Right ventricle myocardium superior (tissue), 1 donor: ENCODE measurements around the gene ALDH7A1. TPM values are rescaled to one million over a fixed set of nuclear protein-coding genes. Genes with fewer than 3 reads are reported as not detected.
"Not testable (repeated sequence)": the region's sequence is repeated elsewhere in the genome, so short reads cannot be mapped to it uniquely, and the experiment has no call there.

Experiments
- ATAC-seq: fragments of 200-7000 bp; cut with Tn5 transposase; one replicate; pipeline ENCODE4 v1.9.1; 2020; ENCODE audit warnings: mild to moderate bottlenecking; ENCODE audit not compliant: poor library complexity
- DNase-seq: peaks from one replicate; pipeline ENCODE4 v3.0.0-alpha.2; 2020
- intact Hi-C: fragments of 100-400 bp; cut with DNase I; formaldehyde crosslinking; loops from one replicate; pipeline ENCODE4 v1.11.2; 2022
- total RNA-seq: library from RNA; stranded (reverse); fragmentation: NEBNext Ultra II Directional; extraction: Animal tissue kit (Norgen Biotek cat#: 25700); gene quantifications from one replicate; pipeline ENCODE4 v1.2.1, GENCODE V29; 2021
- donor health status: DM: no; HTN: yes; CAD: no; lungs with severe emphysema.

ALDH7A1 gene
- total RNA-seq, 1 donor from 2014 or later: 41.6 TPM

- ATAC-seq (no peak), DNase-seq (no peak)
- intact Hi-C loops: no loop called here
These were observed 51.4 kb downstream of the ALDH7A1 start for GRCh38 chr5:126543660-126544059.

GRCh38 chr5:126543009-126543408 lies 52.0 kb downstream of the ALDH7A1 start:
- intact Hi-C loops: no loop called here
- DNase-seq: no peak

DNA sequence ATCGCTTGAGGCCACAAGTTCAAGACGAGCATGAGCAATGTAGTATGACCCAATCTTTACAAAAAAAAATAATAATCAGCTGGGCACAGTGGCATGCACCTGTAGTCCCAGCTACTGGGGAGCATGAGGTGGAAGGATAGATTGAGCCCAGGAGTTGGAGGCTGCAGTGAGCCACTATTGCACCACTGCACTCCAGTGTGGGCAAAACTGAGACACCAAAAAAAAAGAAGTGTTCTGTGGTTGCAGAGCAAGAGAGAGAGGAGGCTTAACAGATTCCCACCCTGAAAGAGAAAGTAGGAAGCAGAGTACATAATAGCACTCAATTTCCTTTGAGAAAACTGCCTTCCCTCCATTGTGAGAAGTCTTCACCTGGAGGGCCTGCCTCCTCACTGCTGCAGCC lies 52.6 kb downstream of the ALDH7A1 start:
- ATAC-seq (no peak), DNase-seq (no peak)
- intact Hi-C loops: no loop called here

More at GRCh38 chr5:126543009-126543408, 52.0 kb downstream of the ALDH7A1 start:
- ATAC-seq: no peak

- no peak for ATAC-seq
- no peak for DNase-seq
- intact Hi-C loops: no loop called here
These were observed 54.4 kb downstream of the ALDH7A1 start for GRCh38 chr5:126540631-126541030.

DNA sequence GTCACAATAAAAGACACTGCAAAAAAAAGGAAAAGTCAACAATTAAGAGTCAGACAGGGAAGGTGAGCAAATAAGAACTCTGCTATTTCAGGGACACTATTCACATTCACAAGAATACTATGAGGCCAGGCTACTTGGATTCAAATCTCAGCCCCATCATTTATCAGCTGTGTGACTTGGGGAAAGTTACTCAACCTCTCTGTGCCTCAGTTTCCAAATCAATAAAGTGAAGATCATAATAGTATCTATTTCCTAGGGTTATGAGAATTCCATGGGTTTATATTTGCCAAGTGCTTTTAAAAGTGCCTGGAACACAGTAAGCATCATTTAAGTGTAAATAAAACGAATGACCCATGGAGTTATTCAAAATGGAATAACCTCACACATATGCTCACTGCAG lies 56.4 kb downstream of the ALDH7A1 start:
- intact Hi-C loops: no loop called here
- ATAC-seq: no peak
- DNase-seq: no peak

GRCh38 chr5:126536874-126537273 lies 58.1 kb downstream of the ALDH7A1 start:
- DNase-seq: no peak
- intact Hi-C loops: no loop called here
- no peak for ATAC-seq

DNA sequence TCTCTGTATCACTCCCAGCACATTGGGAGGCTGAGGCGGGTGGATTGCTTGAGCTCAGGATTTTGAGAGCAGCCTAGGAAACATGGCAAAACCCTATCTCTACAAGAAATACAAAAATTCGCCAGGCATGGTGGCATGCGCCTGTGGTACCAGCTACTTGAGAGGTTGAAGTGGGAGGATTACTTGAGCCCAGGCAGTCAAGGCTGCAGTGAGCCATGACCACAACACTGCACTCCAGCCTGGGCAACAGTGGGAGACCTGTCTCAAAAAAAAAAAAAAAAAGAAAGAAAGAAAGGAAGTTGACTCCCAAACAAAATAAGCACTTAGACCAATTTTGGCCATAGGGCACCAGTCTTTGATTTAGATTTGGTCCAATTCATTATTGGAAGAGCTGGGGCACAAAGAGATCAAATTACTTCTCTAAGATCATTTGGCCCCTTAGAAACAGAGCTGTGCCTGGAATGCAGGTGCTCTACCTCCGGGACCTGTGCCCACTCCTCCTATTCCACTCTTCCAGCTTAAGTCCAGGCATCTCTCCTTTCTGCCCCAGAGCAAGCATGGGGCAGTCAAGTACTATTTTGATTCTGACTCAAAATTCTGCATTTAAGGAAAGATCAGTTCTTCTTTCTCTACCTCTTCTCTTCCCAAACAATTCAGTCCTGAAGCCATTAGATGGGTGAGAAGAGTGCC lies 59.0 kb downstream of the ALDH7A1 start:
- no peak for ATAC-seq
- no peak for DNase-seq
- intact Hi-C loops: no loop called here

DNA sequence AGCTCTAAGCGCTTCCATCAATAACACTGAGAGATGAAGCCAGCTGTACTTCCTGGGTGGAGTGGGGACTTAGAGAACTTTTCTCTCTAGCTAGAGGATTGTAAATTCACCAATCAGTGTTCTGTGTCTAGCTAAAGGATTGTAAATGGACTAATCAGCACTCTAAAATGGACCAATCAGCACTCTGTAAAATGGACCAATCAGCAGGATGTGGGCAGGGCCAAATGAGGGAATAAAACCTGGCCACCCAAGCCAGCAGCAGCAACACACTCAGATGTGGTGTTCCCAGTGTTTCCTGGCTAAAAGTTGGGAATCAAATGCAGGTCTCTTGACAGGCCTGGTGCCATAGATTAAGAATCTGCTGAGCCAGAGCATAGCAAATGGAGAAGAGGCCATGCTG lies 60.5 kb downstream of the ALDH7A1 start:
- DNase-seq (no peak), ATAC-seq (no peak)
- intact Hi-C loops: no loop called here

DNA sequence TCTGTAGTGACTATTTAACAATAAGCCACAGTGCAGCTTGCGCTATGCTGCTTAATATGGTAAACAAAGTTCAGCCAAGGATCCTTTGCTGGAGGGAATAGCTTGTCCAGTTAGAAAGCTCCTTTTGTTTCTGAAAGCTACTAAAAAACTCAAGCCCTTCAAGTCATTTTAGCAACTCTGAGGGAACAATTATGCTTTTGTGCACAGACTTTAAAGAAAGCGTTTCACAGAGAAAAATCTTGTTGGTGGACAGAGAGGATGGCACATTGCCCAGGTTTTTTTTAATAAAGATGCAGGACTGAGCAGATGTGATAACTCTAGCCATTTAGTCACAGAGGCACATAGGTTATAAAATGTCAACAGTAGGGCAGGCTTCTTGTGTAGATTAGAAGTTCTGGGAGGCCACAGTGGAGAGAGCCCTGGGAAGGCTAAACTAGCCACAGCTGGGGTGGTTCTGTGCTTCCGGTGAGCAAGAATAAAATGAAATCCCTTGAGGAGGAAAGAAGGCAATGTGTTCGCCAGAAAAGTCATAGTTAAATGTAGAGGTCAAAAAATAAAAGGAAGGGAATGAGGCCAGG lies 63.4 kb downstream of the ALDH7A1 start:
- DNase-seq (no peak), ATAC-seq (peak; percentile 88)
- intact Hi-C loops: no loop called here

DNA sequence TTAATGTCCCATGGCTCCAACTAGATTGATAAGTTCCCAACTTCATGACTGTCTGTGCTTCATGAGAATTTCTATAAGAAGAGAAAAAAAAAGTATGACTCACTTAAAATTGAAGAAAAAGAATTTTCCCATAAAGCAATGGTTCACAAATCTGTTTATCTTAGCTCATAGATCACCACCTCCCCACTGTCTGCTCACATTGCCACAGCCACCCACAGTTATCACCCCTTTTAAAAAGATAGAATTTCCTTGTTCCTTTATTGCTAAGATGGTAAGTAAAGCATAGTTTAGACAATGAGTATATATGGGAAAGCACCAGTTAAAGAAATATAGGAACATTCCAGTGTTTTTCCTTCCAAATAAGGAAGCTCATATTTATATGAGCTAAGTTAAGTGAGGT lies 67.1 kb downstream of the ALDH7A1 start:
- no peak for DNase-seq
- ATAC-seq: no peak
- intact Hi-C loops: no loop called here

DNA sequence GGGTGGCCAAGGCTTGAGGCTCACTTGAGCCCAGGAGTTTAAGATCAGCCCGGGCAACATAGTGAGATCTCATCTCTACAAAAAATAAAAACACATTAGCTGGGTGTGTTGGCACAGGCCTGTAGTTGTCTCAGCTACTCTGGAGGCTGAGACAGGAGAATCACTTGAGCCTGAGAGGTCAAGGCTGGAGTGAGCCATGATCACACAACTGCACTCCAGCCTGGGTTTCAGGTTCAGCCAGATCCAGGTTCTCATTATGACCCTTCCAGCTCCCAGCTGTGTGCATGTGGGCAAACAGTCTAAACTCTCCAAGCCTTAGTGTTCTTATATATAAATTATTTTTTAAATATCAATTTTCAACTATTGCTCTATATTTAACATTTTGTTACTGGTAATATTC lies 67.9 kb downstream of the ALDH7A1 start:
- ATAC-seq (no peak), DNase-seq (no peak)
- intact Hi-C loops: no loop called here

- intact Hi-C loops: no loop called here
- DNase-seq (no peak), ATAC-seq (peak; percentile 40)
These were observed 68.5 kb downstream of the ALDH7A1 start for GRCh38 chr5:126526493-126526892.

DNA sequence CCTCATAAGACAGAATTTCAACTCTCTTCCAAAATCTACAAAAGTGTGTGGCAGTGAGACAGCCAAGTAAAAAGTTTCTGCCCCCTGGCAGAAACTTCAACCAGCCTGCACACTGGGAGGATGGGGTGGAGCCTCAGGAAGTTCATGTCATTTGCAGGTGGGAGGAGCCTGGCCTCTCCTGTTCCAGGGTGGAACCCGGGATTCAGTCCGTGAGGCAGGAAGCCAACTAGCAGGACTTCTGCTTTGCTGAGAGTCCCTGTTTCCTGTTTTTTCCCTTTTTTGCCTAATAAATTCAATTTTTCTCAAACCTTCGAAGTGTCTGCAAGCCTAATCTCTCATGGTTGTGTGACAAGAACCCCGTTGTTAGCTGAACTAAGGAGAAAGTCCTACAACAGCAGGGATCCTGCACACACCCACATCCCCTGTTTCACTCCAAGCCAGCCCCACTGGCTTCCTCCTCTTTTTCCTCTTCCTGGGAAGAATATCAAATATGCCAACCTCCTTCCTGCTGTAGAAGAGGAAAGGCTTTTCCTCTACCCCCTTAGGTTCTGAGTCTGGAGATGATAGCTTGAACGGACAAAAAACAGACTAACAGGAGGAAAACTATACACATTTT lies 69.3 kb downstream of the ALDH7A1 start:
- intact Hi-C loops: no loop called here

GRCh38 chr5:126523818-126524510 lies 71.1 kb downstream of the ALDH7A1 start:
- intact Hi-C loops: no loop called here

More for the DNA sequence above, 69.3 kb downstream of the ALDH7A1 start:
- DNase-seq: peak; percentile 83
- peak; percentile 89 for ATAC-seq

DNA sequence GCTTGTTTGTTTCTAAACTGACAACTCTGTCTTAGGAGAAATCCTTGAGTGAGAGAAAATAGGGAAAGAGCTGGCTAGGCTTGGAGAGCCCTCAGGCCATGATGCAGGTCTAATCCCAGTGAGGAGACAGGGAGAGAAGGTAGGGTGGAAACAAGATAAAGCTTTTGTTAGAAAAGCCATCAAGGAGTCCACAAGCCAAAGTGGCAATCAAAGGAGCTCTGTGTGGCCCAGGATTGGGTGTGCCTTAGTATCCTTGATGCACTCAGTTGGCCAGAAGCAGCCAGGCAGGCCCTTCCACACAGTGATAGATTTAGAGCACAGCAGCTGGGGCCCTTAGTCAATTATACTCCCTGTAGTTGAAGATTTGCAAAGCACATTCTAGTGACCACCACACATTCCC lies 73.9 kb downstream of the ALDH7A1 start:
- intact Hi-C loops: no loop called here
- no peak for DNase-seq
- ATAC-seq: no peak

More at GRCh38 chr5:126523818-126524510, 71.1 kb downstream of the ALDH7A1 start:
- DNase-seq (no peak), ATAC-seq (peak; percentile 38)

- DNase-seq: no peak
- intact Hi-C loops: no loop called here
- ATAC-seq: no peak
These were observed 74.4 kb downstream of the ALDH7A1 start for GRCh38 chr5:126520593-126520953.

GRCh38 chr5:126519637-126520592 lies 75.1 kb downstream of the ALDH7A1 start:
- ATAC-seq (peak; percentile 70), DNase-seq (peak; percentile 55)
- intact Hi-C loops: no loop called here

DNA sequence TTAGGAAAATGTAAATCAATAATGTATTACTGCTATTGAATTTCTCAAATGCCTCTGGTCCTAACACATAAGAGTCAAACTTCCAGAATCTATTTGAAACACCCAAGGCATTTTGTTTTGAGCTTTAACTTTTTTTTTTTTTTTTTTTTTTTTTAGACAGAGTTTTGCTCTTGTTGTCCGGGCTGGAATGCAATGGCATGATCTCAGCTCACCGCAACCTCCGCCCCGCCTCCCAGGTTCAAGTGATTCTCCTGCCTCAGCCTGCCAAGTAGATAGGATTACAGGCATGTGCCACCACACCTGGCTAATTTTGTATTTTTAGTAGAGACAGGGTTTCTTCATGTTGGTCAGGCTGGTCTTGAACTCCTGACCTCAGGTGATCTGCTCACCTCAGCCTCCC lies 75.8 kb downstream of the ALDH7A1 start:
- DNase-seq, intact Hi-C loops, ATAC-seq: not testable (repeated sequence)

DNA sequence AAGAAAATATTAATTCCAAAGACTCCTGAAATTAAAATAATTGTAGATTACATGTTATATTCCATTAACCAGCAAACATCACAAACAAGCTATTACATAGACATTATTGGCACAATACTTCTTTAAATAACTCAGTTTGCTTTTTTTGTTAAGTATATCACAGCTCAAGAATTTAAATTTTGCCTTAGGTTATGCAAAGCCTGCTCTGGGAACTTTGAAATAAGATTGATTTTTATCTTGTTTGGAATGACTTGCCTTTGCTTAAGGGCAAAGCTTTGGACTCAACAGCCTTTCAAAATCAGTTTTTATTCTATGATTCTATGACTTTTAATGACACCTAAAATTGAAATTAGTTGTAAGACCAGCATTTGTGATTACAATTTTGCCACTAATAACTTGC lies 78.2 kb downstream of the ALDH7A1 start:
- ATAC-seq (no peak), DNase-seq (no peak)
- intact Hi-C loops: no loop called here
